ENCODE results near the gene CORO2B. TPM values are rescaled to one million over a fixed set of nuclear protein-coding genes. Genes with fewer than 3 reads are reported as not detected.

Gene CORO2B
- total RNA-seq, 2 donors from 2014 or later, result 1.0 to 4.0 TPM

DNA sequence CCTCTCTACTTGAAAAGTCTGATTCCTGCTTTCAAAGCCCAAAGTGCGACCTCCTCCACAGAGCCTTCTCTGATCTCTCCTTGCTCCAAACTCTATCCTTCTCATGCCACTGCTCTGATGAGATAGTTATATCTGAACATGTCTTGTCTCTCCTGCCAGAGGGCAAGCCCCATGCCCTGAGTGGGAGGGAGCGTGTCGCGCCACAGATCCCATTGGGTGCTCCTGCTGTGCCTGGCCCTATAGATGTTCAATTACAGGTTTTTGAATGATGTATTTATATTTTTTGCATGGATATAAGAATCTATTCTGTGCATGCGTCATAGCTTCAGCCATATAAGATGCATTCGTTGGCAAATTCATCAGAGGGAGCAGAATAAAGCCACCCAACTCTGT, 20.4 kb downstream of the CORO2B start:
- DNase-seq, result no peak
- peak overlapping the region in 2 of 4 donors; percentile 19 to 47 for H3K27ac ChIP-seq
- 89 to 91% methylated on average over 6 of the region's 6 CpGs for WGBS, 2 donors

GRCh38 chr15:68599560-68600071, 20.8 kb downstream of the CORO2B start:
- Histone ChIP-seq H3K9me3 (no peaks in the 10 kb centered on the region), H3K36me3 (replicated peaks in 1 of 2; ENCODE audit: insufficient read depth in 1 of 2, low read depth in 2 of 2) (no peaks in the 10 kb centered on the region), H3K4me3 (no peak overlapping the region), H3K4me1 (no peaks in the 10 kb centered on the region), H3K27ac (peak overlapping the region in 2 of 4 donors; percentile 19 to 47), H3K27me3 (no peaks in the 10 kb centered on the region)
- DNase-seq, result peak in 1 of 4 donors; percentile 48
- 39 to 43% methylated on average over 2 to 7 of the region's 7 CpGs for WGBS, 2 donors
- no peak for ATAC-seq
- intact Hi-C loops (cut with DNase I), result no loop called here
- TF ChIP-seq POLR2A (IDR thresholded peaks at IDR 0.05) (no peak), CTCF (IDR thresholded peaks at IDR 0.05) (no peak)

More for the DNA sequence above, 20.4 kb downstream of the CORO2B start:
- Histone ChIP-seq H3K36me3 (replicated peaks in 1 of 2; ENCODE audit: insufficient read depth in 1 of 2, low read depth in 2 of 2) (no peaks in the 10 kb centered on the region), H3K27me3 (no peaks in the 10 kb centered on the region), H3K4me3 (no peak overlapping the region), H3K4me1 (no peaks in the 10 kb centered on the region), H3K9me3 (no peaks in the 10 kb centered on the region)
- intact Hi-C loops (cut with DNase I), result no loop called here
- no peak for ATAC-seq
- TF ChIP-seq CTCF (IDR thresholded peaks at IDR 0.05) (no peak), POLR2A (IDR thresholded peaks at IDR 0.05) (no peak)

DNA sequence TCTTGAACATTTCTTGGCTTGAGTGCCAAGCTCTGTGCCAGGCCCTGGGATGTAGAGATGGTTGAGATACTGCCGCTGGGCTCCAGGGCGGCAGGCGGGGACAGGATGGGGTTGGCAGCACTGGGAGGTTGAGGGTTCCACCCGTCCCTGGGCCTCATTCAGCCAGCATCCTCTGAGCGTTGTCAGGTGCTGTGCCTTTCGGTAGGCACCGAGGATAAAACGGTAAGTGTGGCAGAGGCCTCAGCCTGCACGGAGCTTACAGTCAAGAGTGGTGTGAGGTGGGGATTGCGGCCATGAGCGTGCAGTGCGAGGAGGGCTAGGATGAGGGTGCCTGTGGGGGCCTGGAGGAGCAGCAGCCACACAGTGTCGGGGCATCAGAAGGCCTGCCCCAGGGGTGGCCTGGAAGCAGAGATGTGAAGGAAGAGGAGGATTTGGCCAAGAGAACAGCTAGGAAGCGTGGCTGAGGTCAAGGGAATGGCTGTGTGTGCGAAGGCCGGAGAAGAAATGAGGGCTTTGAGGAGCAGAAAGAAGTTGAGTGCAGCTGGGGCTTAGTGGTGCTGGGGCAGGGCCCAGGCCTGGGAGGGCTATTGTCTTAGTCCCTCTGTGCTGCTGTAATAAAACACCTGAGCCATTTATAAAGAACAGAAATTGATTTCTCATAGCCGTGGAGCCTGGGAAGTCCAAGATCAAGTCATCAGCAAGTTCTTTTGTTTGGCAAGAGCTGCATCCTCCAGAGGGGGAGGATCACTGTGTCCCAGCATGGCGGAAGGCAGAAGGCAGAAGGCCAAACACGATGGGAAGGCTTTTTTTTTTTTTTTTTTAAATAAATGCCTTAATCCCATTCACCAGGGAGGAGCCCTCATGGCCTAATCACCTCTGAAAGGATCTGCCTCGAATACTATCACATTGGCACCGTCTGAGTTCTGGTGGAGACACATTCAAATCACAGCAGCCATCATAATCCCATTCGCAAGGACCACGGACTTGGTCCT, 22.7 kb downstream of the CORO2B start:
- DNase-seq, result no peak
- H3K4me1 ChIP-seq, result no peaks in the 10 kb centered on the region
- no peaks in the 10 kb centered on the region for H3K27me3 ChIP-seq
- H3K27ac ChIP-seq, result no peak overlapping the region
- TF ChIP-seq CTCF (IDR thresholded peaks at IDR 0.05), result no peak
- TF ChIP-seq POLR2A (IDR thresholded peaks at IDR 0.05), result no peak
- intact Hi-C loops (cut with DNase I), result no loop called here
- WGBS, 2 donors, result 81 to 82% methylated on average over 19 to 23 of the region's 23 CpGs
- H3K9me3 ChIP-seq, result no peaks in the 10 kb centered on the region
- no peaks in the 10 kb centered on the region for H3K36me3 ChIP-seq (replicated peaks in 1 of 2; ENCODE audit: insufficient read depth in 1 of 2, low read depth in 2 of 2)
- no peak for ATAC-seq
- no peak overlapping the region for H3K4me3 ChIP-seq

DNA sequence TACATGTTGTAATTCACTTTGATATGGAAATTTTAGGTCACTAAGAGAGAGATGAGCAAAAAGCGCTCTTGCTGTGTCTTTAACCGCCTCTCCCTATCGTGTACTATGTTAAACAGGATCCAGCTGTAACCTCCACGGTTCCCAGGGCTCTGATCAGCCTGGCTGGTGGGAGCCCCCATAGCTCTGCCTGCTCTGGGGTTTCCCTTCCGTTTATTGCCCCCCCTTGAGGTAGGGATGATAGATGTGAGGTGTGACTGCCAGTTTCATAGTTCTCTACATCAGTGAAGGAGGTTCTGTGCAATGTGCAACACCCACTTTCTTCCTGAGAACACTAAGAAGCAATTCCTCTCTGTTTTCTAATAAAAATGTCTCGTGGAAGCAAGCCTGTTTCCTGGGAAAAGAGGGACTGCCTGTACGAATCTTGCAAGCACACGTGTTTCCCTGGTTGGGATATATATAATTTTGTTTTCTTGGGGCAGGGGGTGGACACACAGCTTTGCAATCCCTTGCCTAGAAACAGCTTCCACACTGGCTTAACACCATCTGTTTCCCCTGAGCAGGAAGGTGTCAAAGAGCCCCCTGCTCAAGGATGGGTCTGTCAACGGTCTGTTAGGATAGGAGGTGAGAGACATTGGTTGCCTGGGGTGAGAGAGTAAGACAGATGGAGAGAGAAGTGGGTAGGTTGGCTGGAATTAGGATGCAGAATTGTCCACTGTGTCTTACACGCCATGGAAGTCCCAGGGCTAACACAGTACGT, 23.8 kb downstream of the CORO2B start:
- no peak for ATAC-seq
- H3K4me3 ChIP-seq, result no peak overlapping the region
- intact Hi-C loops (cut with DNase I), result no loop called here
- no peaks in the 10 kb centered on the region for H3K27me3 ChIP-seq
- H3K9me3 ChIP-seq, result no peaks in the 10 kb centered on the region
- peaks cover 3% of the 10 kb centered on the region for H3K4me1 ChIP-seq
- DNase-seq, result no peak
- no peak overlapping the region for H3K27ac ChIP-seq
- no peak for TF ChIP-seq POLR2A (IDR thresholded peaks at IDR 0.05)
- no peak for TF ChIP-seq CTCF (IDR thresholded peaks at IDR 0.05)
- WGBS, 2 donors, result 59 to 75% methylated on average over 11 of the region's 11 CpGs
- H3K36me3 ChIP-seq (replicated peaks in 1 of 2; ENCODE audit: insufficient read depth in 1 of 2, low read depth in 2 of 2), result no peaks in the 10 kb centered on the region
